Measurements from ENCODE around the gene MRPS2. TPM values are rescaled to one million over a fixed set of nuclear protein-coding genes. Genes with fewer than 3 reads are reported as not detected.

MRPS2 gene
- total and polyA plus RNA-seq, 4 donors: 10.9 to 71.8 (median 31.5) TPM

DNA sequence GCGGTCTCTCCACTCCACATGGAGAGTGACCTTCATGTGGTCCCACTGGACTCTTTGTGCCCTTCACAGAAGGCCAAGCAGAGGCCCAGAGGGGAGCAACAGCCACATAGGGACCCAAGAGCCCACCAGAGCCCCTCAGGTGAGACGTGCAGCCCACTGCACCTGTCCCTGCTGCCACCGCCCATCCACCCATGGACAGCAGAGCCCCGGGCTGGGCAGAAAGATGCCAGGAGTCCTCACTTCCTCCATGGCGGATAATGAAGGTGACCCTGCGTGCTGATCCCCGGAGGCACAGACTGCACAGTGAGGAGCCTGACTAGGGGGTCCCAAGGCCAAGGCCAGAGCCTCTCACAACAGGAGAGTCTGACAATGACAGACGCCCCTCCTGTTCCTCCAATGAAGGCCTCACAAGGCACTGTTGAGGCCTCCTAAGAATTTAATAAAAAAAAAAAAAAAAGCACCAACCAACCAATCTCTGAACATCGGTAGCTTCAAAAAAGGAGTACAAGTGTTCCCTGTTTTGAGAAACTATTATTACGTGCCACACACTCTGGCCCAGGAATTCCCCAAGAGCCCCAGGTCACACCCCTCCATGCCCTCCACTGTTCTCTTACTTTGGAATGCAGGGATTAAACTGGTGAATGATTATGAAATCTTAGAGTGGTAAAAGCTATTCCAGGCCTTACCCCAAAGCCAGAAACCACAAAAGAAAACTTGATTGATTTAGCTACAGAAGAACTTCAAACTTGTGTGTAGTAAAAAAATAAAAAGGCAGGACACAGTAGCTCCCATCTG, 23.7 kb upstream of the MRPS2 start:
- TF ChIP-seq EGR1 (IDR thresholded peaks at IDR 0.05; ENCODE audit: low read depth in 2 of 2) (no peak), YY1 (IDR thresholded peaks at IDR 0.05) (no peak), HNF4A (conservative IDR thresholded peaks at IDR 0.05) (no peak), REST (IDR thresholded peaks at IDR 0.05) (no peak), NR2F2 (IDR thresholded peaks at IDR 0.05) (no peak), FOXA1 (IDR thresholded peaks at IDR 0.05) (no peak), CTCF (IDR thresholded peaks at IDR 0.05; ENCODE audit: low read depth, low read length, missing input control) (no peak), RAD21 (IDR thresholded peaks at IDR 0.05) (no peak), FOXA2 (IDR thresholded peaks at IDR 0.05) (no peak), TAF1 (conservative IDR thresholded peaks at IDR 0.05) (no peak), RXRA (IDR thresholded peaks at IDR 0.05) (no peak), SP1 (IDR thresholded peaks at IDR 0.05) (no peak), ATF3 (IDR thresholded peaks at IDR 0.05) (no peak), GABPA (IDR thresholded peaks at IDR 0.05 in 1 of 2, conservative IDR thresholded peaks at IDR 0.05 in 1 of 2) (no peak), MAX (IDR thresholded peaks at IDR 0.05) (no peak), JUND (IDR thresholded peaks at IDR 0.05) (no peak), HNF4G (IDR thresholded peaks at IDR 0.05) (no peak)
- TF ChIP-seq, protein P1, sequence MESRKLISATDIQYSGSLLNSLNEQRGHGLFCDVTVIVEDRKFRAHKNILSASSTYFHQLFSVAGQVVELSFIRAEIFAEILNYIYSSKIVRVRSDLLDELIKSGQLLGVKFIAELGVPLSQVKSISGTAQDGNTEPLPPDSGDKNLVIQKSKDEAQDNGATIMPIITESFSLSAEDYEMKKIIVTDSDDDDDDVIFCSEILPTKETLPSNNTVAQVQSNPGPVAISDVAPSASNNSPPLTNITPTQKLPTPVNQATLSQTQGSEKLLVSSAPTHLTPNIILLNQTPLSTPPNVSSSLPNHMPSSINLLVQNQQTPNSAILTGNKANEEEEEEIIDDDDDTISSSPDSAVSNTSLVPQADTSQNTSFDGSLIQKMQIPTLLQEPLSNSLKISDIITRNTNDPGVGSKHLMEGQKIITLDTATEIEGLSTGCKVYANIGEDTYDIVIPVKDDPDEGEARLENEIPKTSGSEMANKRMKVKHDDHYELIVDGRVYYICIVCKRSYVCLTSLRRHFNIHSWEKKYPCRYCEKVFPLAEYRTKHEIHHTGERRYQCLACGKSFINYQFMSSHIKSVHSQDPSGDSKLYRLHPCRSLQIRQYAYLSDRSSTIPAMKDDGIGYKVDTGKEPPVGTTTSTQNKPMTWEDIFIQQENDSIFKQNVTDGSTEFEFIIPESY (IDR thresholded peaks at IDR 0.05): no peak
- no peaks in the 10 kb centered on the region for H3K27me3 ChIP-seq (ENCODE audit: control insufficient read depth in 4 of 4, insufficient read depth in 4 of 4, low read length in 3 of 4)
- H3K27ac ChIP-seq (ENCODE audit: low read depth in 1 of 2, low read length in 2 of 2): no peak overlapping the region
- no peak overlapping the region for H3K4me3 ChIP-seq (ENCODE audit: low read depth in 1 of 3, low read length in 3 of 3)
- DNase-seq (ENCODE audit: low spot score): no peak
- H3K36me3 ChIP-seq (ENCODE audit: control insufficient read depth in 4 of 4, insufficient read depth in 3 of 4, low read depth in 1 of 4, low read length in 3 of 4): no peaks in the 10 kb centered on the region
- H3K9ac ChIP-seq (ENCODE audit: low read depth in 1 of 2, low read length in 2 of 2): no peak overlapping the region
- no peaks in the 10 kb centered on the region for H3K9me3 ChIP-seq (ENCODE audit: control insufficient read depth in 4 of 4, low read length in 3 of 4)
- peaks cover 4 to 18% (median 14%) of the 10 kb centered on the region in 4 donors for H3K4me1 ChIP-seq (ENCODE audit: control insufficient read depth in 4 of 4, insufficient read depth in 4 of 4, low read length in 3 of 4)
- 89% methylated on average over 10 of the region's 10 CpGs for WGBS

Measured in liver (tissue), 9 donors.